GM23338 (cell line): ENCODE data around the gene SLC7A5. TPM values are rescaled to one million over a fixed set of nuclear protein-coding genes. Genes with fewer than 3 reads are reported as not detected.

Experiments
- ATAC-seq: fragments of 200-7000 bp; cut with Tn5 transposase; 3 replicates; pipeline ENCODE4 v1.9.1; 2020
- DNase-seq: peaks from one replicate; pipeline ENCODE4 v3.0.0-alpha.2; 2015; ENCODE audit warnings: low spot score
- H2AFZ ChIP-seq: fragments of 200-600 bp; sonication (generic); 2 replicates; pipeline ENCODE4 v1.8.0; 2016; ENCODE audit warnings: antibody characterized with exemption, mild to moderate bottlenecking, moderate library complexity
- H3F3A ChIP-seq: fragments of 200-600 bp; sonication (generic); replicated peaks from 2 replicates; pipeline ENCODE4 v1.8.0; 2017; ENCODE audit warnings: antibody characterized with exemption, mixed run types, low read depth
- H3K27ac ChIP-seq: fragments of 200-600 bp; sonication (generic); 2 replicates; pipeline ENCODE4 v1.6.1; 2016; ENCODE audit warnings: low read depth
- H3K27me3 ChIP-seq: fragments of 200-600 bp; sonication (generic); 2 replicates; pipeline ENCODE4 v1.8.0; 2016; ENCODE audit warnings: mild to moderate bottlenecking, mixed run types, moderate library complexity; ENCODE audit not compliant: insufficient read depth
- H3K36me3 ChIP-seq: fragments of 200-600 bp; sonication (generic); 2 replicates; pipeline ENCODE4 v1.8.0; 2016; ENCODE audit warnings: mild to moderate bottlenecking; ENCODE audit not compliant: insufficient read depth
- H3K4me1 ChIP-seq: fragments of 200-600 bp; sonication (generic); 2 replicates; pipeline ENCODE4 v1.8.0; 2016; ENCODE audit warnings: mild to moderate bottlenecking, moderate library complexity; ENCODE audit not compliant: insufficient read depth
- H3K4me2 ChIP-seq: fragments of 200-600 bp; sonication (generic); 2 replicates; pipeline ENCODE4 v1.7.1; 2017; ENCODE audit warnings: mixed run types
- H3K4me3 ChIP-seq: fragments of 200-600 bp; sonication (generic); 2 replicates; pipeline ENCODE4 v1.6.1; 2016; ENCODE audit warnings: mixed run types
- H3K79me2 ChIP-seq: fragments of 200-600 bp; sonication (generic); replicated peaks from 2 replicates; pipeline ENCODE4 v1.8.0; 2017; ENCODE audit warnings: mild to moderate bottlenecking; ENCODE audit not compliant: insufficient read depth
- H3K9me2 ChIP-seq: fragments of 200-600 bp; sonication (generic); 2 replicates; pipeline ENCODE4 v1.8.0; 2017; ENCODE audit not compliant: insufficient read depth
- H4K20me1 ChIP-seq: fragments of 200-600 bp; sonication (generic); replicated peaks from 2 replicates; pipeline ENCODE4 v1.8.0; 2017; ENCODE audit warnings: mild to moderate bottlenecking; ENCODE audit not compliant: insufficient read depth
- H3K27ac Mint-ChIP-seq: 2 replicates; pipeline ENCODE4 v1.8.0; 2020; ENCODE audit warnings: inconsistent platforms, mild to moderate bottlenecking, moderate library complexity, mixed read lengths
- H3K27me3 Mint-ChIP-seq: 3 replicates; pipeline ENCODE4 v1.8.0; 2022; ENCODE audit warnings: low read depth, mild to moderate bottlenecking, moderate library complexity, mixed read lengths, inconsistent platforms; ENCODE audit not compliant: insufficient read depth, poor library complexity
- H3K36me3 Mint-ChIP-seq: 3 replicates; pipeline ENCODE4 v1.8.0; 2021; ENCODE audit warnings: low read depth, mild to moderate bottlenecking, inconsistent platforms, moderate library complexity, mixed read lengths
- H3K4me1 Mint-ChIP-seq: 3 replicates; pipeline ENCODE4 v1.8.0; 2020; ENCODE audit warnings: mild to moderate bottlenecking, inconsistent platforms, mixed read lengths
- H3K4me3 Mint-ChIP-seq: 3 replicates; pipeline ENCODE4 v1.8.0; 2021; ENCODE audit warnings: moderate library complexity, mild to moderate bottlenecking, inconsistent platforms, mixed read lengths
- H3K9me3 Mint-ChIP-seq: 3 replicates; pipeline ENCODE4 v1.8.0; 2020; ENCODE audit warnings: moderate library complexity, mild to moderate bottlenecking, inconsistent platforms, mixed read lengths
- CREB1 ChIP-seq: fragments of 250-450 bp; sonication (Bioruptor Pico); IDR thresholded peaks from 2 replicates; pipeline ENCODE4 v1.5.0; 2020; ENCODE audit warnings: low read depth, mild to moderate bottlenecking, moderate library complexity
- EZH2 ChIP-seq: fragments of 200-600 bp; sonication (generic); IDR thresholded peaks from one replicate; pipeline ENCODE4 v1.8.0; 2017; ENCODE audit warnings: antibody characterized with exemption, mild to moderate bottlenecking, low read depth; ENCODE audit not compliant: unreplicated experiment
- EZH2phosphoT487 ChIP-seq: fragments of 200-600 bp; sonication (generic); IDR thresholded peaks from one replicate; pipeline ENCODE4 v1.8.1; 2018; ENCODE audit warnings: antibody characterized with exemption; ENCODE audit not compliant: unreplicated experiment
- JUNB ChIP-seq: IDR thresholded peaks from one replicate; pipeline ENCODE4 v1.6.1; 2016; ENCODE audit warnings: antibody characterized with exemption; ENCODE audit not compliant: unreplicated experiment
- NANOG ChIP-seq: IDR thresholded peaks from 2 replicates; pipeline ENCODE4 v1.6.1; 2016; ENCODE audit warnings: antibody characterized with exemption, borderline replicate concordance
- POLR2AphosphoS5 ChIP-seq: IDR thresholded peaks from 2 replicates; pipeline ENCODE4 v1.6.1; 2016; ENCODE audit warnings: antibody characterized with exemption, low read depth
- STAT1 ChIP-seq: IDR thresholded peaks from one replicate; pipeline ENCODE4 v1.6.1; 2016; ENCODE audit warnings: antibody characterized with exemption; ENCODE audit not compliant: unreplicated experiment
- ZNF114 ChIP-seq: fragments of 250-450 bp; sonication (Bioruptor Pico); IDR thresholded peaks from 2 replicates; pipeline ENCODE4 v1.5.0; 2020; ENCODE audit warnings: mild to moderate bottlenecking, moderate library complexity
- ZNF331 ChIP-seq: fragments of 250-450 bp; sonication (Bioruptor Pico); IDR thresholded peaks from 2 replicates; pipeline ENCODE4 v1.5.0; 2020; ENCODE audit warnings: low read depth, mild to moderate bottlenecking, moderate library complexity
- polyA plus RNA-seq: library from polyadenylated mRNA; unstranded; fragments of >200 nt; fragmentation: Nextera tagmentation; extraction: Ambion mirVana; gene quantifications from 2 replicates; pipeline ENCODE4 v1.2.1, GENCODE V29; 2016
- total RNA-seq: library from RNA; depleted of rRNA; stranded (reverse); fragments of >200 nt; shearing (Covaris generic); gene quantifications from 2 replicates; pipeline ENCODE4 v1.2.3, GENCODE V29; 2014
- TF ChIP-seq, protein P1 (sequence below): fragments of 250-450 bp; sonication (Bioruptor Pico); IDR thresholded peaks from 2 replicates; pipeline ENCODE4 v1.5.0; 2020; ENCODE audit warnings: mild to moderate bottlenecking, moderate library complexity
- TF ChIP-seq, protein P2 (sequence below): IDR thresholded peaks from one replicate; pipeline ENCODE4 v1.6.1; 2018; ENCODE audit warnings: antibody characterized with exemption; ENCODE audit not compliant: unreplicated experiment
- TF ChIP-seq, protein P3 (sequence below), 2 experiments: fragments of 200-600 bp in 1 of 2; sonication (generic) in 1 of 2; conservative IDR thresholded peaks; 2 replicates each; pipeline versions ENCODE4 v1.5.1 to v1.6.1; 2016 to 2017; ENCODE audit warnings: antibody characterized with exemption in 2 of 2, low read depth in 2 of 2, mild to moderate bottlenecking in 2 of 2, moderate library complexity in 1 of 2
- TF ChIP-seq, protein P4 (sequence below): IDR thresholded peaks from 2 replicates; pipeline ENCODE4 v1.6.1; 2016; ENCODE audit warnings: antibody characterized with exemption

SLC7A5 gene
- total and polyA plus RNA-seq, 2 experiments from 2014 or later = 107 to 386 TPM

DNA sequence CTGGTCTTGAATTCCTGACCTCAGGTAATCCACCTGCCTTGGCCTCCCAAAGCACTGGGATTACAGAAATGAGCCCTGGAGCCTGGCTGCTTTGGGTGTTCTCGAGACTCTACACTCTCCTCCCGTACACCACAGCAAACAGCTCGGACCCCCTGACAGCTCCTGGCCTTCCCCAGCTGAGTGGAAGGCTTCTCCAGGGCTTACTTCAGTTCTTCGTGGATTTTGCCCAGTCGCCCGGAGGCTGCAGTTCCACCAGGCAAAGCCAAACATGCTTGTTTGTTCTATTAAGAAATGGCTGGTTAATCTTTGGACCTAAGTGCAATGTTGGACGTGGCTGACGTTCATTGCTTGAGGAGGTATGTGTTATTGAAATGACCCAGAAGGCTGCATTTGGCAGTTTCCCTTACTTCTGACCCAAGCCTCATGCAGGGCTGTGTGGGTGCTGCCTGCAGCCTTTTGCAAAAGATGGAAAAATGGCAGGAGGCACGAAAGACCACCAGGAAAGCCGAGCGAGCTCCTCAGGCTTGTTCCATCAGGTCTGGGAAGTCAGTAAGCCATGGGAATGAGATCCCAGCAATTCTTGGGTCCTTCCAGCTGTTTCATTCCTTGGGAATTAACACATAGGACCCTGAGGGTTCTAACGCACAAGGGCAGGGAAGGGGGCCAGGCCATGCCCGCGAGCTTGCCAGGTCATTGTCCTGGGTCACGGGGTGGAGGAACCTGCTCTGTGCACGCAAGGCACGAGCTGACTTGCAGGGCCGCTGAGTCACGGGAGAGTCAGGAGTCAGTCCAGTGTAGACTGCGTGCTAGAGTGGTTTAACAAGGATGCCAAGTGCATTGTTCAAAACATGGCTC, 79.6 kb downstream of the SLC7A5 start:
- H3K27ac Mint-ChIP-seq = no peak overlapping the region
- no peaks in the 10 kb centered on the region; the same call in 2 of the 3 replicates for H3K4me1 Mint-ChIP-seq
- DNase-seq = no peak
- H3K4me3 ChIP-seq = no peak overlapping the region
- peaks cover 6% of the 10 kb centered on the region for H3K27me3 Mint-ChIP-seq
- no peaks in the 10 kb centered on the region for H3K79me2 ChIP-seq
- H3K9me3 Mint-ChIP-seq = no peaks in the 10 kb centered on the region
- no peak overlapping the region for H3K27ac ChIP-seq
- H3K4me2 ChIP-seq = no peak overlapping the region
- H3K9me2 ChIP-seq = no peaks in the 10 kb centered on the region
- no peaks in the 10 kb centered on the region for H3K4me1 ChIP-seq
- H3K4me3 Mint-ChIP-seq = no peak overlapping the region
- H2AFZ ChIP-seq = no peak overlapping the region
- no peaks in the 10 kb centered on the region for H4K20me1 ChIP-seq
- H3K36me3 Mint-ChIP-seq = no peaks in the 10 kb centered on the region
- H3F3A ChIP-seq = no peaks in the 10 kb centered on the region
- no peaks in the 10 kb centered on the region for H3K27me3 ChIP-seq
- ATAC-seq = no peak
- no peak for TF ChIP-seq EZH2
- TF ChIP-seq CREB1 (CRISPR knock-in tag) = no peak
- TF ChIP-seq EZH2phosphoT487 = no peak
- no peak for TF ChIP-seq ZNF331 (CRISPR knock-in tag)
- TF ChIP-seq, protein P1, sequence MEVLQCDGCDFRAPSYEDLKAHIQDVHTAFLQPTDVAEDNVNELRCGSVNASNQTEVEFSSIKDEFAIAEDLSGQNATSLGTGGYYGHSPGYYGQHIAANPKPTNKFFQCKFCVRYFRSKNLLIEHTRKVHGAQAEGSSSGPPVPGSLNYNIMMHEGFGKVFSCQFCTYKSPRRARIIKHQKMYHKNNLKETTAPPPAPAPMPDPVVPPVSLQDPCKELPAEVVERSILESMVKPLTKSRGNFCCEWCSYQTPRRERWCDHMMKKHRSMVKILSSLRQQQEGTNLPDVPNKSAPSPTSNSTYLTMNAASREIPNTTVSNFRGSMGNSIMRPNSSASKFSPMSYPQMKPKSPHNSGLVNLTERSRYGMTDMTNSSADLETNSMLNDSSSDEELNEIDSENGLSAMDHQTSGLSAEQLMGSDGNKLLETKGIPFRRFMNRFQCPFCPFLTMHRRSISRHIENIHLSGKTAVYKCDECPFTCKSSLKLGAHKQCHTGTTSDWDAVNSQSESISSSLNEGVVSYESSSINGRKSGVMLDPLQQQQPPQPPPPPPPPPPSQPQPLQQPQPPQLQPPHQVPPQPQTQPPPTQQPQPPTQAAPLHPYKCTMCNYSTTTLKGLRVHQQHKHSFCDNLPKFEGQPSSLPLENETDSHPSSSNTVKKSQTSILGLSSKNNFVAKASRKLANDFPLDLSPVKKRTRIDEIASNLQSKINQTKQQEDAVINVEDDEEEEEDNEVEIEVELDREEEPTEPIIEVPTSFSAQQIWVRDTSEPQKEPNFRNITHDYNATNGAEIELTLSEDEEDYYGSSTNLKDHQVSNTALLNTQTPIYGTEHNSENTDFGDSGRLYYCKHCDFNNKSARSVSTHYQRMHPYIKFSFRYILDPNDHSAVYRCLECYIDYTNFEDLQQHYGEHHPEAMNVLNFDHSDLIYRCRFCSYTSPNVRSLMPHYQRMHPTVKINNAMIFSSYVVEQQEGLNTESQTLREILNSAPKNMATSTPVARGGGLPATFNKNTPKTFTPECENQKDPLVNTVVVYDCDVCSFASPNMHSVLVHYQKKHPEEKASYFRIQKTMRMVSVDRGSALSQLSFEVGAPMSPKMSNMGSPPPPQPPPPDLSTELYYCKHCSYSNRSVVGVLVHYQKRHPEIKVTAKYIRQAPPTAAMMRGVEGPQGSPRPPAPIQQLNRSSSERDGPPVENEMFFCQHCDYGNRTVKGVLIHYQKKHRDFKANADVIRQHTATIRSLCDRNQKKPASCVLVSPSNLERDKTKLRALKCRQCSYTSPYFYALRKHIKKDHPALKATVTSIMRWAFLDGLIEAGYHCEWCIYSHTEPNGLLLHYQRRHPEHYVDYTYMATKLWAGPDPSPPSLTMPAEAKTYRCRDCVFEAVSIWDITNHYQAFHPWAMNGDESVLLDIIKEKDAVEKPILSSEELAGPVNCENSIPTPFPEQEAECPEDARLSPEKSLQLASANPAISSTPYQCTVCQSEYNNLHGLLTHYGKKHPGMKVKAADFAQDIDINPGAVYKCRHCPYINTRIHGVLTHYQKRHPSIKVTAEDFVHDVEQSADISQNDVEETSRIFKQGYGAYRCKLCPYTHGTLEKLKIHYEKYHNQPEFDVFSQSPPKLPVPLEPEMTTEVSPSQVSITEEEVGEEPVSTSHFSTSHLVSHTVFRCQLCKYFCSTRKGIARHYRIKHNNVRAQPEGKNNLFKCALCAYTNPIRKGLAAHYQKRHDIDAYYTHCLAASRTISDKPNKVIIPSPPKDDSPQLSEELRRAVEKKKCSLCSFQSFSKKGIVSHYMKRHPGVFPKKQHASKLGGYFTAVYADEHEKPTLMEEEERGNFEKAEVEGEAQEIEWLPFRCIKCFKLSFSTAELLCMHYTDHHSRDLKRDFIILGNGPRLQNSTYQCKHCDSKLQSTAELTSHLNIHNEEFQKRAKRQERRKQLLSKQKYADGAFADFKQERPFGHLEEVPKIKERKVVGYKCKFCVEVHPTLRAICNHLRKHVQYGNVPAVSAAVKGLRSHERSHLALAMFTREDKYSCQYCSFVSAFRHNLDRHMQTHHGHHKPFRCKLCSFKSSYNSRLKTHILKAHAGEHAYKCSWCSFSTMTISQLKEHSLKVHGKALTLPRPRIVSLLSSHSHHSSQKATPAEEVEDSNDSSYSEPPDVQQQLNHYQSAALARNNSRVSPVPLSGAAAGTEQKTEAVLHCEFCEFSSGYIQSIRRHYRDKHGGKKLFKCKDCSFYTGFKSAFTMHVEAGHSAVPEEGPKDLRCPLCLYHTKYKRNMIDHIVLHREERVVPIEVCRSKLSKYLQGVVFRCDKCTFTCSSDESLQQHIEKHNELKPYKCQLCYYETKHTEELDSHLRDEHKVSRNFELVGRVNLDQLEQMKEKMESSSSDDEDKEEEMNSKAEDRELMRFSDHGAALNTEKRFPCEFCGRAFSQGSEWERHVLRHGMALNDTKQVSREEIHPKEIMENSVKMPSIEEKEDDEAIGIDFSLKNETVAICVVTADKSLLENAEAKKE = no peak
- TF ChIP-seq POLR2AphosphoS5 = no peak
- no peak for TF ChIP-seq STAT1
- no peak for TF ChIP-seq NANOG
- no peak for TF ChIP-seq JUNB
- TF ChIP-seq, protein P2, sequence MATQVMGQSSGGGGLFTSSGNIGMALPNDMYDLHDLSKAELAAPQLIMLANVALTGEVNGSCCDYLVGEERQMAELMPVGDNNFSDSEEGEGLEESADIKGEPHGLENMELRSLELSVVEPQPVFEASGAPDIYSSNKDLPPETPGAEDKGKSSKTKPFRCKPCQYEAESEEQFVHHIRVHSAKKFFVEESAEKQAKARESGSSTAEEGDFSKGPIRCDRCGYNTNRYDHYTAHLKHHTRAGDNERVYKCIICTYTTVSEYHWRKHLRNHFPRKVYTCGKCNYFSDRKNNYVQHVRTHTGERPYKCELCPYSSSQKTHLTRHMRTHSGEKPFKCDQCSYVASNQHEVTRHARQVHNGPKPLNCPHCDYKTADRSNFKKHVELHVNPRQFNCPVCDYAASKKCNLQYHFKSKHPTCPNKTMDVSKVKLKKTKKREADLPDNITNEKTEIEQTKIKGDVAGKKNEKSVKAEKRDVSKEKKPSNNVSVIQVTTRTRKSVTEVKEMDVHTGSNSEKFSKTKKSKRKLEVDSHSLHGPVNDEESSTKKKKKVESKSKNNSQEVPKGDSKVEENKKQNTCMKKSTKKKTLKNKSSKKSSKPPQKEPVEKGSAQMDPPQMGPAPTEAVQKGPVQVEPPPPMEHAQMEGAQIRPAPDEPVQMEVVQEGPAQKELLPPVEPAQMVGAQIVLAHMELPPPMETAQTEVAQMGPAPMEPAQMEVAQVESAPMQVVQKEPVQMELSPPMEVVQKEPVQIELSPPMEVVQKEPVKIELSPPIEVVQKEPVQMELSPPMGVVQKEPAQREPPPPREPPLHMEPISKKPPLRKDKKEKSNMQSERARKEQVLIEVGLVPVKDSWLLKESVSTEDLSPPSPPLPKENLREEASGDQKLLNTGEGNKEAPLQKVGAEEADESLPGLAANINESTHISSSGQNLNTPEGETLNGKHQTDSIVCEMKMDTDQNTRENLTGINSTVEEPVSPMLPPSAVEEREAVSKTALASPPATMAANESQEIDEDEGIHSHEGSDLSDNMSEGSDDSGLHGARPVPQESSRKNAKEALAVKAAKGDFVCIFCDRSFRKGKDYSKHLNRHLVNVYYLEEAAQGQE = no peak
- TF ChIP-seq, protein P3, sequence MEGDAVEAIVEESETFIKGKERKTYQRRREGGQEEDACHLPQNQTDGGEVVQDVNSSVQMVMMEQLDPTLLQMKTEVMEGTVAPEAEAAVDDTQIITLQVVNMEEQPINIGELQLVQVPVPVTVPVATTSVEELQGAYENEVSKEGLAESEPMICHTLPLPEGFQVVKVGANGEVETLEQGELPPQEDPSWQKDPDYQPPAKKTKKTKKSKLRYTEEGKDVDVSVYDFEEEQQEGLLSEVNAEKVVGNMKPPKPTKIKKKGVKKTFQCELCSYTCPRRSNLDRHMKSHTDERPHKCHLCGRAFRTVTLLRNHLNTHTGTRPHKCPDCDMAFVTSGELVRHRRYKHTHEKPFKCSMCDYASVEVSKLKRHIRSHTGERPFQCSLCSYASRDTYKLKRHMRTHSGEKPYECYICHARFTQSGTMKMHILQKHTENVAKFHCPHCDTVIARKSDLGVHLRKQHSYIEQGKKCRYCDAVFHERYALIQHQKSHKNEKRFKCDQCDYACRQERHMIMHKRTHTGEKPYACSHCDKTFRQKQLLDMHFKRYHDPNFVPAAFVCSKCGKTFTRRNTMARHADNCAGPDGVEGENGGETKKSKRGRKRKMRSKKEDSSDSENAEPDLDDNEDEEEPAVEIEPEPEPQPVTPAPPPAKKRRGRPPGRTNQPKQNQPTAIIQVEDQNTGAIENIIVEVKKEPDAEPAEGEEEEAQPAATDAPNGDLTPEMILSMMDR (conservative IDR thresholded peaks at IDR 0.05; ENCODE audit: low read depth in 2 of 2) = no peak
- TF ChIP-seq, protein P4, sequence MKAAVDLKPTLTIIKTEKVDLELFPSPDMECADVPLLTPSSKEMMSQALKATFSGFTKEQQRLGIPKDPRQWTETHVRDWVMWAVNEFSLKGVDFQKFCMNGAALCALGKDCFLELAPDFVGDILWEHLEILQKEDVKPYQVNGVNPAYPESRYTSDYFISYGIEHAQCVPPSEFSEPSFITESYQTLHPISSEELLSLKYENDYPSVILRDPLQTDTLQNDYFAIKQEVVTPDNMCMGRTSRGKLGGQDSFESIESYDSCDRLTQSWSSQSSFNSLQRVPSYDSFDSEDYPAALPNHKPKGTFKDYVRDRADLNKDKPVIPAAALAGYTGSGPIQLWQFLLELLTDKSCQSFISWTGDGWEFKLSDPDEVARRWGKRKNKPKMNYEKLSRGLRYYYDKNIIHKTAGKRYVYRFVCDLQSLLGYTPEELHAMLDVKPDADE = no peak
- no peak for TF ChIP-seq ZNF114 (CRISPR knock-in tag)
- no peaks in the 10 kb centered on the region for H3K36me3 ChIP-seq
